GM12878 (cell line): ENCODE results near the gene SMIM38. TPM values are rescaled to one million over a fixed set of nuclear protein-coding genes. Genes with fewer than 3 reads are reported as not detected.

Source experiments
- ATAC-seq: fragments of 200-7000 bp; cut with Tn5 transposase; 3 replicates; pipeline ENCODE4 v1.9.1; 2020; ENCODE audit warnings: mild to moderate bottlenecking, moderate library complexity
- BruUV-seq: library from RNA; stranded (reverse); fragments of 400-500 nt; replicated peaks from 2 replicates; lab custom pipeline; 2021; lab: Mats Ljungman, UMichigan
- CTCF ChIA-PET: fragments of 300-600 bp; sonication (Branson Sonifier 250); formaldehyde crosslinking; extraction: SDS; loops from one replicate; lab custom pipeline; 2021; ENCODE audit warnings: inconsistent platforms; lab: Yijun Ruan, JAX
- POLR2A ChIA-PET: fragments of 350-600 bp; formaldehyde crosslinking; extraction: SDS; loops from one replicate; lab custom pipeline; 2021; ENCODE audit warnings: inconsistent platforms; lab: Charles Lee
- RAD21 ChIA-PET: fragments of 300-600 bp; sonication (Branson Sonifier 250); formaldehyde crosslinking; loops from one replicate; lab custom pipeline; 2023; ENCODE audit warnings: antibody characterized with exemption; ENCODE audit not compliant: unreplicated experiment; lab: Charles Lee
- SMC1A ChIA-PET: fragments of 300-600 bp; sonication (Branson Sonifier 250); formaldehyde crosslinking; loops from one replicate; lab custom pipeline; 2023; ENCODE audit not compliant: unreplicated experiment, uncharacterized antibody; lab: Charles Lee
- DNase-seq: peaks from one replicate; pipeline ENCODE4 v3.0.0-alpha.2; 2011; ENCODE audit warnings: low read depth, low spot score
- FAIRE-seq: peaks from 3 replicates; lab custom pipeline; 2011; peaks lifted over from hg19 to GRCh38; lab: Jason Lieb, UNC
- H2AFZ ChIP-seq: 2 replicates; pipeline ENCODE4 v1.6.0; 2011; ENCODE audit warnings: low read depth, low read length, control low read depth; ENCODE audit not compliant: control insufficient read depth
- H3K27ac ChIP-seq: 2 replicates; pipeline ENCODE4 v1.5.1; 2011; ENCODE audit warnings: control low read depth; ENCODE audit not compliant: control insufficient read depth, insufficient read depth
- H3K27me3 ChIP-seq, 2 experiments: replicated peaks in 1 of 2; 2 replicates each; pipeline versions ENCODE4 v1.6.0 to v1.6.1; 2011; ENCODE audit warnings: low read length in 1 of 2; ENCODE audit not compliant: control insufficient read depth in 2 of 2, insufficient read depth in 2 of 2
- H3K36me3 ChIP-seq, 2 experiments: 2 replicates each; pipeline ENCODE4 v1.5.1; 2011; ENCODE audit warnings: low read length in 1 of 2; ENCODE audit not compliant: control insufficient read depth in 2 of 2, insufficient read depth in 2 of 2
- H3K4me1 ChIP-seq: 2 replicates; pipeline ENCODE4 v1.6.1; 2011; ENCODE audit warnings: mild to moderate bottlenecking, low read length, moderate library complexity, mixed read lengths; ENCODE audit not compliant: control insufficient read depth, insufficient read depth
- H3K4me2 ChIP-seq: 2 replicates; pipeline ENCODE4 v1.6.0; 2011; ENCODE audit warnings: control low read depth; ENCODE audit not compliant: control insufficient read depth, insufficient read depth
- H3K4me3 ChIP-seq: fragments of 200-600 bp; sonication (generic); 2 replicates; pipeline ENCODE4 v1.5.1; 2016
- H3K79me2 ChIP-seq: 2 replicates; pipeline ENCODE4 v1.6.0; 2011; ENCODE audit warnings: low read length; ENCODE audit not compliant: control insufficient read depth, insufficient read depth
- H3K9ac ChIP-seq: 2 replicates; pipeline ENCODE4 v1.8.0; 2011; ENCODE audit warnings: low read length, control low read depth, mixed read lengths; ENCODE audit not compliant: control insufficient read depth, insufficient read depth
- H3K9me3 ChIP-seq: replicated peaks from 3 replicates; pipeline ENCODE4 v1.5.1; 2011; ENCODE audit warnings: mild to moderate bottlenecking, low read length; ENCODE audit not compliant: control insufficient read depth, insufficient read depth
- H4K20me1 ChIP-seq: 2 replicates; pipeline ENCODE4 v1.6.0; 2011; ENCODE audit not compliant: control insufficient read depth, insufficient read depth
- CBX5 ChIP-seq: sonication (generic); IDR thresholded peaks from 2 replicates; pipeline ENCODE4 v1.6.1; 2016; ENCODE audit warnings: low read depth, moderate library complexity, mild to moderate bottlenecking, inconsistent platforms
- HCFC1 ChIP-seq: fragments of 150-350 bp; IDR thresholded peaks from 2 replicates; pipeline ENCODE4 v1.6.1; 2014; ENCODE audit warnings: low read length
- HDAC6 ChIP-seq: fragments of 200-600 bp; sonication (generic); IDR thresholded peaks from one replicate; pipeline ENCODE4 v1.8.0; 2017; ENCODE audit warnings: antibody characterized with exemption; ENCODE audit not compliant: unreplicated experiment
- JUND ChIP-seq: IDR thresholded peaks from 2 replicates; pipeline ENCODE4 v1.6.1; 2012; ENCODE audit warnings: low read depth, mild to moderate bottlenecking, low read length, improper control_type of control experiment, moderate library complexity
- RAD51 ChIP-seq: fragments of 450-650 bp; IDR thresholded peaks from 2 replicates; pipeline ENCODE4 v1.6.1; 2016; ENCODE audit warnings: moderate library complexity, mild to moderate bottlenecking, inconsistent platforms
- SREBF2 ChIP-seq: IDR thresholded peaks from 2 replicates; pipeline ENCODE4 v1.6.1; 2012; ENCODE audit warnings: mild to moderate bottlenecking, low read length
- SUPT20H ChIP-seq: IDR thresholded peaks from 2 replicates; pipeline ENCODE4 v1.6.1; 2011; ENCODE audit warnings: low read depth, mild to moderate bottlenecking, low read length, moderate library complexity, borderline replicate concordance; ENCODE audit not compliant: control insufficient read depth
- ZNF274 ChIP-seq: IDR thresholded peaks from one replicate; pipeline ENCODE4 v1.8.0; 2011; ENCODE audit not compliant: insufficient read length, insufficient read depth
- ZSCAN29 ChIP-seq: fragments of 450-650 bp; IDR thresholded peaks from 2 replicates; pipeline ENCODE4 v1.6.1; 2017; ENCODE audit warnings: mild to moderate bottlenecking, moderate library complexity
- WGBS: methylation state at CpG from one replicate; pipeline ENCODE4 v1.1.6; 2016; ENCODE audit warnings: low lambda C conversion rate; ENCODE audit not compliant: insufficient replicate concordance, insufficient coverage; ENCODE audit errors: missing lambda C conversion rate; 5-methylcytosine and 5-hydroxymethylcytosine counted together
- in situ Hi-C: fragments of 300-500 bp; cut with MboI; formaldehyde crosslinking; loops from 9 replicates; pipeline ENCODE4 v1.14.3; 2018; ENCODE audit warnings: mixed read lengths
- intact Hi-C: fragments of 100-400 bp; cut with micrococcal nuclease; formaldehyde crosslinking; loops from one replicate; pipeline ENCODE4 v1.14.2; 2022; ENCODE audit not compliant: unreplicated experiment
- polyA plus RNA-seq, 11 experiments: library from polyadenylated mRNA; depleted of rRNA in 4 of 11; unstranded in 6 of 11; stranded (reverse) in 5 of 11; fragments of >200 nt; fragmentation: Nextera tagmentation in 4 of 11; fragmentation: Illumina TruSeq in 1 of 11; extraction: Ambion mirVana in 4 of 11; extraction: Trizol in 1 of 11; gene quantifications; 1 replicate in 1 of 11; 2 replicates in 10 of 11; pipeline versions ENCODE4 v1.2.1 to v1.2.3, GENCODE V29; 2011 to 2016; ENCODE audit warnings: inconsistent platforms in 2 of 11, missing spikeins in 2 of 11, low read depth in 1 of 11
- total RNA-seq, 4 experiments: library from RNA; depleted of rRNA in 3 of 4; stranded (reverse); fragments of >200 nt in 3 of 4; fragmentation: Illumina TruSeq in 1 of 4; extraction: Trizol in 1 of 4; gene quantifications; 2 replicates each; pipeline versions ENCODE4 v1.2.1 to v1.2.3, GENCODE V29; 2013 to 2021

Gene SMIM38
- total and polyA plus RNA-seq, 10 of the 15 experiments (the other 5 are each of a cell fraction or from before 2014, with no cell fraction given): 0.15 to 5.0 (median 2.1) TPM; not detected in 1

GRCh38 chr11:69162505-69162904, 6.8 kb downstream of the SMIM38 start:
- POLR2A ChIA-PET: no interaction called here
- Histone ChIP-seq H3K27ac (no peak overlapping the region), H4K20me1 (no peaks in the 10 kb centered on the region), H3K79me2 (no peaks in the 10 kb centered on the region), H2AFZ (no peak overlapping the region), H3K36me3 (no peaks in the 10 kb centered on the region), H3K4me2 (no peak overlapping the region), H3K9me3 (peaks cover 4% of the 10 kb centered on the region; the same call in 2 of the 3 replicates), H3K4me1 (peaks cover 18% of the 10 kb centered on the region), H3K27me3 (no peaks in the 10 kb centered on the region), H3K4me3 (no peak overlapping the region), H3K9ac (no peak overlapping the region)
- in situ Hi-C loops: no loop called here
- no peak for TF ChIP-seq JUND
- TF ChIP-seq ZNF274: no peak
- no peak for TF ChIP-seq SREBF2
- no peak for TF ChIP-seq SUPT20H
- no peak for TF ChIP-seq HCFC1
- TF ChIP-seq HDAC6: no peak
- no peak for TF ChIP-seq RAD51
- RAD21 ChIA-PET: no interaction called here
- intact Hi-C loops: no loop called here
- no peak for ATAC-seq
- DNase-seq: no peak
- SMC1A ChIA-PET: no interaction called here
- CTCF ChIA-PET: no interaction called here
- FAIRE-seq: no peak
- BruUV-seq: no TSS peak

DNA sequence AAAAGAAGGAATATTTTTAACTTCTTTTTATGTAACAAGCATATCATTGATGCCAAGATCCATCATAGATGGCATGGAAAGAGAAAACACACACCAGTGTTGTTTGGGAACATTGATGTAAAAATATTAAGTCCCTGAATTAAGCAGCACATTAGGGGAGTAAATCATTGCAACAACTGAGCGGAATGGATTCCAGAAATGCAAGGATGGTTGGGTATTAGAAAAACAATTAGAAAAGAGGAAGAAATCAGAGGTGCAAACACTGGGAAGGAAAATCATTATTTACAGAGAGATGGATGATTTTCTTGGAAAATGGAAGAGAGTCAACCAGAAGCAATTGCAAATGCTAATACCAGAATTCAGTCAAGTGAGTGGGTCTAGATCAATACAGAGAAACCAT, 8.1 kb downstream of the SMIM38 start:
- Histone ChIP-seq H3K79me2 (no peaks in the 10 kb centered on the region), H3K27ac (no peak overlapping the region), H4K20me1 (no peaks in the 10 kb centered on the region), H3K27me3 (no peaks in the 10 kb centered on the region), H3K4me1 (peaks cover 21% of the 10 kb centered on the region), H2AFZ (no peak overlapping the region), H3K4me3 (no peak overlapping the region), H3K4me2 (no peak overlapping the region), H3K9me3 (peaks cover 4% of the 10 kb centered on the region), H3K36me3 (no peaks in the 10 kb centered on the region), H3K9ac (no peak overlapping the region)
- intact Hi-C loops: no loop called here
- no TSS peak for BruUV-seq
- CTCF ChIA-PET: no interaction called here
- FAIRE-seq (no peak), ATAC-seq (no peak), DNase-seq (no peak)
- in situ Hi-C loops: no loop called here
- 95% methylated on average over 1 of the region's 1 CpG for WGBS
- POLR2A ChIA-PET: no interaction called here
- 0 out of 2 replicates have a peak, but pooled peaks have one; percentile 35 for TF ChIP-seq CBX5
- no peak for TF ChIP-seq ZSCAN29
- SMC1A ChIA-PET: no interaction called here
- RAD21 ChIA-PET: no interaction called here
